HG03342 (cell line): ENCODE measurements around the gene SELENON.
"Not testable (repeated sequence)": the region's sequence is repeated elsewhere in the genome, so short reads cannot be mapped to it uniquely, and the experiment has no call there.

Source experiments
- ATAC-seq: cut with Tn5 transposase; IDR thresholded peaks from one replicate; pipeline ENCODE4 v1.9.1; 2021; ENCODE audit warnings: mild to moderate bottlenecking, moderate library complexity; ENCODE audit not compliant: unreplicated experiment

SELENON gene

GRCh38 chr1:25825605-25826004 lies 25.6 kb downstream of the SELENON start:
- ATAC-seq = no peak

DNA sequence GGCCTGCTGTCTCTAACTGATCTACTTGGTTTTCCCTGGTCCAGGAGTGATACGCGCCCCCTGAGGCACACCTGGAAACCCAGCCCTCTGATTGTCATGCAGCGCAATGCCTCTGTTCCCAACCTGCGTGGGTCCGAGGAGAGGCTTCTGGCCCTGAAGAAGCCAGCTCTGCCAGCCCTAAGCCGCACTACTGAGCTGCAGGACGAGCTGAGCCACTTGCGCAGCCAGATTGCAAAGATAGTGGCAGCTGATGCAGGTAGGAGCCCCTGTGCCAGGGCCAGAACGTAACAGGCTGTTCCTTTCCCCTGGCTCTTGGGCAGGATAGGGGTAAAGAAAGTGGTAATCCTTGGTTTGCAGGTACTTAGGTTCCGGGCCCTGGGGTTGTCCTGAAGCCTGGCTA lies 26.6 kb downstream of the SELENON start:
- ATAC-seq = no peak

GRCh38 chr1:25828491-25828890 lies 28.5 kb downstream of the SELENON start:
- no peak for ATAC-seq

DNA sequence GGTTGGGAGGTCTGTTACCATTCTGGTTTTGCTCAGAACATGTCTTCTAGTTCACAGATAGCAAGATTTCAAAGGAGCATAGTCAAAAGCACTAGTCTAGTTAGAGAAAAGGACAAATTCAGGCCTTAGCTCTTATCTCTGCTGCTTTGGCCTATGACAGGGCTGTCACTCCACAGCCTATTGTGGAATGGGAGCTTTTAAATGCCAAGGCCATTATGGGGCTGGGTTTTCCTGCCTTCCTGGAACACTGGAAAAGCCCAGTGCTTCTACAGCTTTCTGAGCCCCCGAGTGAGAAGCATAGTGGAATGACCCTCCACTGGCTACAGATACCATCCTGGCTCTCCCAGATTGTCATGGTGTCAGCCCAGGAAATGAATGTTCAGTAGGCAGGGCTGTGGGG lies 29.1 kb downstream of the SELENON start:
- no peak for ATAC-seq

GRCh38 chr1:25831569-25832196 lies 31.7 kb downstream of the SELENON start:
- ATAC-seq = no peak

DNA sequence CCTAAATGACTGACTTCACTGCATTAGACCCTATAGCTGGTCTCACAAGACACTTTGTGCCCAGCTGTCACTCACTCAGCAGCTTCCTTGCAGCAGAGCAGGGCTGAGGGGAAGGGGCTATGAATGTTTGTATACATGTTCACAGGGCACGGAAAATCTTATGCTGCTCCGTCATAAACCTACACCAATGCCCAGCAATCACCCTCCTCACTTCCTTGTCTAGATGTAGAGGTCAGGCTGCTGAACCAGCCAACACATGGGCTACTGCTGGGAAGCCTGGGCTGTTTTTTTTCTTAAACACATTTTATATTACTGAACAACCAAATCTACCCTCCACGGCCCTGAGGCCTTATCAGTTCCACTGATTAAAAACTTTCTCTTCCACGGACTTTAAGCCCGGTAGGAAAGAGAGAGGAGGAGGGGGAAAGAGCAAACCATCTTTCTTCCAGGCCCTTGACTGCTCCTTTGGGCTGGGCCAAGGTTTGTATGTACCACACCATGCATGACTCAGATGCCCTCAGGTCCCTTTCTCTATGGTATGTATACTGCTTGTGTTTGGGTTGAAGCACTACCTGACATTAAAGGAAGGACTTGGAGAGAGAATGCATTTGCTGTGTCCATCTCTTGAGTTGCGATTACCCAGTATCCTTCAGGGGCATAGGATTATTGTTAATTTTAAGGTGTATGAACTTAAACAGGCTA lies 32.5 kb downstream of the SELENON start:
- no peak for ATAC-seq

DNA sequence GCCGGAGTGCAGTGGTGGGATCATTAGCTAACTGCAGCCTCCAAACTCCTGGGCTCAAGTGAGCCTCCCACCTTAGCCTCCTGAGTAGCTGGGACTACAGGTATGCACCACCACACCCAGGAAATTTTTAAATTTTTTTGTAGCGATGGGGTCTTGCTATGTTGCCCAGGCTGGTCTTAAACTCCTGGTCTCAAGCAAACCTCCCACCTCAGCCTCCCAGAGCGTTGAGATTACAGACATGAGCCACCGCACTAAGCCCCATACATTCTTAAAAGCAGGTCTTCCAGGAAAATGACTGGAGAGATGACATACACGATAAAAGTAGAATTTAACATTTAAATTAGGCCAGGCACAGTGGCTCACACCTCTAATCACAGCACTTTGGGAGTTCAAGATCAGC lies 33.2 kb downstream of the SELENON start:
- no peak for ATAC-seq

DNA sequence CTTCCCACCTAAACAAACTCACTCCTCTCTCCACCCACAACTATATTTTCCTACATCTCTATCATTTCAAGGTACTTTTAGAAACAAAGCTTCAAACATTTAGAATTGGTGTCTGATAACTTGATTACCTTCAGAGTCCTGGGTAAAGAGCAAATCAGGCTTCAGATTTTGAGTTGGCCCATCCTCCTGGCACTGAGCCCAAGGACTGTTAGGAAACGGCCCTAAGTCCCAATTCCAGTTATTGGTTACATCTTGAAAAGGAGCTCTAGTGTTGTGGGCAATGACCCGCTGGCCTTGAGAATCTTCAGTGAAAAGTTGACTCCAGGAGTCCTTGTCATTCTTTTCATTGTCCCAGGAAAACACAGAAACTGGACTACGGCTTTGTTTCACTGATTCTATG lies 34.9 kb downstream of the SELENON start:
- ATAC-seq = no peak

DNA sequence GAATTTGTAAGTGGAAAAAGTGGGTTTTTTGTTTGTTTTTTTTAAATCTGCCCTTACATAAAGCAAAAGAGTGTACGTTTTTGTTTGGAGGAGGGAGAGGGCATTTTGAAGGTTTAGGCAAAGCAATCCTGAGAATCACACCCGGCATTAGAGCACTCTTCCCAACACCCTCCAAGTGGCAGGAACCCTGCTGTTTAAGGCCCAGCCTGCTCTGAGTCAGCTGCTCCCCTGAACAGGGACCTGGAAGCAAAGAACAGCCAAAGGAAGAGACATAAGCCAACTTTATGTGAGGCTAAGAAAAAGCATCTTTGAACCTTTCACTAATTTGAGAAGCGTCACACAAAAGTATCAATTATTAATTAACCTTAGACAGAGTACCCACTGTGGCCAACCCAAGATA lies 36.7 kb downstream of the SELENON start:
- no peak for ATAC-seq

GRCh38 chr1:25837262-25837875 lies 37.4 kb downstream of the SELENON start:
- no peak for ATAC-seq

DNA sequence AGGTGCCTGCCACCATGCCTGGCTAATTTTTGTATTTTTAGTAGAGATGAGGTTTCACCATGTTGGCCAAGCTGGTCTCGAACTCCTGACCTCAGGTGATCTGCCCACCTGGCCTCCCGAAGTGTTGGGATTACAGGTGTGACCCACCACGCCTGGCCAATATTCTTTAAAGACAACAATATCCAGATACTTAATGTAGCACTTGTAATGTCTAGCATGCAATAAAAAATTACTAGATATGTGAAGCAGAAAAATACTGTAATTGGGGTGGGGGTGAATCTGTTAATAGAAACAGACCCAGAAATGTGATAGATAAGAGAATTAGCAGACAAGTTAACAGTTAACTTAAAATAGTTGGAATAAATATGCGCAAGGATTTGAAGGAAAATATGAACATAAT lies 39.8 kb downstream of the SELENON start:
- ATAC-seq = not testable (repeated sequence)

GRCh38 chr1:25843483-25843882 lies 43.5 kb downstream of the SELENON start:
- ATAC-seq = no peak

DNA sequence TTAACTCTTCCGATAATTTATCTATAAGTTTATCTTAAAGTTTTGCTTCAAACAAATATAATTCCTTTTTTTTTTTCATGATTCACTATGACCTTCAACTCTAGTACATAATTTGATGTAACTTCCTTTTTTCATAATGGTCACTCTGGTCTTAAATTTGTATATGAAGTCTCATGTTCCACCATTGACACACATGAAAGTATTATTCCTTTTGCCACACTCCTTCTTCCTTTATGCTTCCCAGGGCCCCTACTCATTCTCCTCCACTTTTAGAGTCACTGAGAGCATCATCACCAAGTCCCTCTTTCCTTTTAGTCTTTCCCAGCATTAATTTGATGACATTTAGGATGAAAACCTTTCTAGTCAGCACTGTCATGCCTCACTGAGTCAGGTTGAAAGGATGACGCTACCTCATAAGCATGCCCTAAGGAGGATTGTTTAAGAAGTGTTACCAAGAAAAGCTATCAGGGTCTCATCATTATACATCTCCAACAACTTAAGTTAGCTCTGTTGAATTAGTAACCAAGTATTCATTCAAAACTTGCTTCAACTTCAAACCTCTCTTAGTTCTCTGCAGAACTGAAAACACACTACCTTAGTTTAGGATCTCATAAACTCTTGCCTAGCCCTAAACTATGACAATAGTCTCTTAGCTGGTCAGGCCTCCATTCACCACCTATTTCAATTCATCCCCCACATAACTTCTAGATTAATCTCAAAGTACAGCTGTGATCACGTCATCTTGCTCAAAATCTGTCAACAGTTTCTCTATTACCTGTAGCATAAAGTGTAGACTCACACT lies 44.7 kb downstream of the SELENON start:
- ATAC-seq = no peak

GRCh38 chr1:25845664-25846063 lies 45.7 kb downstream of the SELENON start:
- no peak for ATAC-seq

DNA sequence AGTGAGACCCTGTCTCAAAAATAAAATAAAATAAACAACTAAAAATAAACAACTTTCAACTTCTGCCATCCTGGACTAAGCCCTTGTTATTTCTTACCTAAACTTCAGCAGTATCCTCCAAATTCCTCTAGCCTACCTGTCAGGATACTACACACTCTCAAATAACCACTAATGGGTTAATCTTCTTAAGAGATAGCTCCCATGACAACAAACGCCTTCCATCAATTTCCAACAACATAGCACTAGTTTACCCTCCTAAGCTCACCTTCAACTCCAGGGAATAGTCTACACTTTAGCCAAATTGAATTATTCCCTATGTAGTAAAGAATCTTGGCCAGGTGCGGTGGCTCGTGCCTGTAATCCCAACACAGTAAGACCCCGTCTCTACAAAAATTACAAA lies 47.9 kb downstream of the SELENON start:
- ATAC-seq = no peak

DNA sequence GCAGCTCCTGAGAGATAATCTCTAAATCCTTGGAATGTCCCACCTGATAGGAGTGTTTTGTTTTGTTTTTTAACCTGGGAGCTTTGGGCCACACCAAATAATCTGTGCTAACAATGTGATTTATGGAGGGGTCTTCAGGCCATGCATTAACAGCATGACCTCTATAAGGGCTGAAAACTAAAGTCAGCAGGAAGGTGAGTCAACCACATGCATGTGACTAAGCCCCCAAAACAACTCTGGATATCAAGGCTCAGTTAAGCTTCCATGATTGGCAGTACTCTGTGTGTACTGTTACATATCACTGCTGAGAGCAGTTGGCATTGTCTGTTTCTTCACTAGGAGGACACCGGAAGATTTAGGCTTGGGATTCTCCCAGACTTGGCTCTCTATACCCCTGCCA lies 48.5 kb downstream of the SELENON start:
- no peak for ATAC-seq

- ATAC-seq = no peak
These were observed 54.6 kb downstream of the SELENON start for GRCh38 chr1:25854554-25854953.

- ATAC-seq = no peak
These were observed 56.9 kb downstream of the SELENON start for GRCh38 chr1:25856856-25857255.

DNA sequence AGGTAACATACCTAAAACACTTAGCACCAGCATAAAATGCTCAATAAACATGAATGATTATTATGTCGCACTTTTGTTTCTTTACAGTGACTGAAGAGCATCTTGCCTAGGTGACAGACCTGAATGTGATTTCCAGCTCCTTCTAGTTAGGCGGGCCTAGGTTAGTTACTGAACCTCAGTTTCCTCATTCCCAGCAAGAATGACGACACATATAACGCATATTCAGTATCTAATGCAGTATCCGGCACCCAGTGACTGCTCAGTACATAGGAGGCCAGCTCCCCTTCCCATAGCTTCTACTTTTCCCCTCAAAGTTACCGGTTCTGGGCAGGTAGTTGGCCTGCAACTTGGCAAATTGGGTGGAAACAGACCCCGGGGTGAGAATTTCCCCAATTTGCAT lies 58.5 kb downstream of the SELENON start:
- ATAC-seq = no peak

- peak; percentile 84 for ATAC-seq
These were observed 59.2 kb downstream of the SELENON start, which contains the start of gene AUNIP for GRCh38 chr1:25858906-25859789. Gene AUNIP, minus strand, starts transcription at chr1:25859457. Its CDS starts 100 bp downstream, at chr1:25859357.
